K562 (cell line): ENCODE measurements around the gene EMX1. TPM values are rescaled to one million over a fixed set of nuclear protein-coding genes. Genes with fewer than 3 reads are reported as not detected.

Experiments
- ATAC-seq: fragments of 200-7000 bp; cut with Tn5 transposase; 3 replicates; pipeline ENCODE4 v1.9.1; 2020; ENCODE audit warnings: moderate library complexity
- BruUV-seq: library from RNA; stranded (reverse); fragments of 400-500 nt; replicated peaks from 2 replicates; lab custom pipeline; 2021; lab: Mats Ljungman, UMichigan
- CTCF ChIA-PET: fragments of 300-600 bp; formaldehyde crosslinking; extraction: SDS; loops from one replicate; lab custom pipeline; 2021; ENCODE audit warnings: low intra/inter-chr PET ratio; lab: Yijun Ruan, JAX
- POLR2A ChIA-PET: fragments of 300-600, 350-650 bp; sonication (Branson Sonifier 250); formaldehyde crosslinking; extraction: SDS; loops from one replicate; lab custom pipeline; 2021; ENCODE audit warnings: antibody characterized with exemption, inconsistent platforms; lab: Yijun Ruan, JAX
- DNase-seq, 4 experiments: peaks; one replicate each; pipeline versions ENCODE4 v3.0.0 to v3.0.0-alpha.2; 2011 to 2018; ENCODE audit warnings: low spot score in 3 of 4, mixed read lengths in 3 of 4; ENCODE audit errors: extremely low read depth in 1 of 4
- FAIRE-seq: peaks from 2 replicates; lab custom pipeline; 2011; peaks lifted over from hg19 to GRCh38; lab: Jason Lieb, UNC
- H2AFZ ChIP-seq: 2 replicates; pipeline ENCODE4 v1.6.0; 2011; ENCODE audit warnings: low read depth, low read length, control low read depth, inconsistent platforms
- H3K27ac ChIP-seq: fragments of 200-600 bp; 3 replicates; pipeline ENCODE4 v1.8.0; 2011; ENCODE audit warnings: low read depth, mild to moderate bottlenecking, control low read depth, inconsistent platforms, low read length, moderate library complexity, mixed read lengths; ENCODE audit errors: extremely low read depth
- H3K27me3 ChIP-seq, 2 experiments: fragments of 300-600 bp in 1 of 2; 2 replicates in 1 of 2; 3 replicates in 1 of 2; pipeline versions ENCODE4 v1.6.0 to v1.8.0; 2011; ENCODE audit warnings: inconsistent platforms in 2 of 2, low read length in 2 of 2, mild to moderate bottlenecking in 1 of 2, mixed read lengths in 1 of 2, moderate library complexity in 1 of 2; ENCODE audit not compliant: control insufficient read depth in 2 of 2, insufficient read depth in 2 of 2
- H3K36me3 ChIP-seq: fragments of 300-600 bp; 3 replicates; pipeline ENCODE4 v1.8.0; 2011; ENCODE audit warnings: mild to moderate bottlenecking, low read length, inconsistent platforms; ENCODE audit not compliant: control insufficient read depth, insufficient read depth
- H3K4me1 ChIP-seq, 2 experiments: fragments of 200-600 bp in 1 of 2; replicated peaks in 1 of 2; 2 replicates in 1 of 2; 3 replicates in 1 of 2; pipeline versions ENCODE4 v1.5.1 to v1.8.0; 2011; ENCODE audit warnings: inconsistent platforms in 2 of 2, low read length in 2 of 2, mild to moderate bottlenecking in 1 of 2, mixed read lengths in 1 of 2, moderate library complexity in 1 of 2; ENCODE audit not compliant: control insufficient read depth in 2 of 2, insufficient read depth in 2 of 2
- H3K4me2 ChIP-seq: 2 replicates; pipeline ENCODE4 v1.6.1; 2011; ENCODE audit warnings: low read length, control low read depth, inconsistent platforms, mixed read lengths; ENCODE audit not compliant: insufficient read depth
- H3K4me3 ChIP-seq: fragments of 200-600 bp; sonication (generic), shearing (Covaris generic); 2 replicates; pipeline ENCODE4 v1.5.1; 2016; ENCODE audit warnings: control low read depth, inconsistent platforms
- H3K79me2 ChIP-seq: fragments of 200-600 bp; 3 replicates; pipeline ENCODE4 v1.8.0; 2011; ENCODE audit warnings: low read length, inconsistent platforms; ENCODE audit not compliant: control insufficient read depth, insufficient read depth
- H3K9ac ChIP-seq, 2 experiments: 2 replicates each; pipeline versions ENCODE4 v1.6.0 to v1.6.1; 2011; ENCODE audit warnings: low read depth in 2 of 2, low read length in 2 of 2, control low read depth in 1 of 2, inconsistent platforms in 1 of 2, mild to moderate bottlenecking in 1 of 2, mixed read lengths in 1 of 2; ENCODE audit not compliant: insufficient read depth in 1 of 2
- H3K9me1 ChIP-seq: one replicate; pipeline ENCODE4 v1.6.0; 2011; ENCODE audit warnings: inconsistent platforms, mild to moderate bottlenecking, low read length, moderate library complexity; ENCODE audit not compliant: control insufficient read depth, insufficient read depth
- H3K9me3 ChIP-seq: replicated peaks from 2 replicates; pipeline ENCODE4 v1.5.1; 2011; ENCODE audit warnings: low read depth, low read length, inconsistent platforms; ENCODE audit not compliant: control insufficient read depth, insufficient read depth
- H4K20me1 ChIP-seq: replicated peaks from 2 replicates; pipeline ENCODE4 v1.6.1; 2011; ENCODE audit warnings: low read length, inconsistent platforms, mixed read lengths; ENCODE audit not compliant: control insufficient read depth, insufficient read depth
- ADNP ChIP-seq: fragments of 200-800 bp; sonication (Bioruptor generic); IDR thresholded peaks from 2 replicates; pipeline ENCODE4 v1.6.1; 2016; ENCODE audit warnings: missing genetic modification characterization, missing compliant biosample characterization
- ASH1L ChIP-seq: fragments of 450-650 bp; IDR thresholded peaks from 2 replicates; pipeline ENCODE4 v1.6.1; 2018; ENCODE audit warnings: borderline replicate concordance, mild to moderate bottlenecking, low read depth; ENCODE audit not compliant: partially characterized antibody
- CBX8 ChIP-seq: fragments of 200-600 bp; sonication (generic); IDR thresholded peaks from 2 replicates; pipeline ENCODE4 v1.6.1; 2012; ENCODE audit warnings: borderline replicate concordance, mixed run types, low read depth, mild to moderate bottlenecking, moderate library complexity, mixed read lengths, low read length, control low read depth, inconsistent platforms; ENCODE audit not compliant: poor library complexity, severe bottlenecking; ENCODE audit errors: extremely low read depth
- HDAC6 ChIP-seq: IDR thresholded peaks from 2 replicates; pipeline ENCODE4 v1.6.1; 2012; ENCODE audit warnings: low read depth, mild to moderate bottlenecking, control low read depth, inconsistent platforms, low read length, moderate library complexity
- RFX7 ChIP-seq: fragments of 250-450 bp; sonication (Bioruptor Pico); IDR thresholded peaks from 2 replicates; pipeline ENCODE4 v1.5.1; 2021; ENCODE audit warnings: mild to moderate bottlenecking
- XRCC5 ChIP-seq: fragments of 200-400 bp; formaldehyde crosslinking; IDR thresholded peaks from 2 replicates; pipeline ENCODE4 v1.6.1; 2017; ENCODE audit warnings: low read depth, mild to moderate bottlenecking, low read length
- ZBED1 ChIP-seq: IDR thresholded peaks from 2 replicates; pipeline ENCODE4 v1.6.1; 2014
- ZNF395 ChIP-seq: fragments of 200-800 bp; sonication (Bioruptor generic); IDR thresholded peaks from 2 replicates; pipeline ENCODE4 v1.6.1; 2017; ENCODE audit warnings: missing genetic modification characterization, missing compliant biosample characterization
- WGBS: fragments of 100-300 bp; shearing (Covaris generic); methylation state at CpG from one replicate; pipeline ENCODE4 v1.1.6; 2016; ENCODE audit warnings: low coverage, mixed read lengths; ENCODE audit not compliant: insufficient coverage; ENCODE audit errors: missing lambda C conversion rate; 5-methylcytosine and 5-hydroxymethylcytosine counted together
- in situ Hi-C: fragments of 300-500 bp; cut with MboI; formaldehyde crosslinking; loops from 4 replicates; pipeline ENCODE4 v1.15.0; 2018; ENCODE audit warnings: inconsistent platforms, mixed read lengths
- intact Hi-C: fragments of 100-400 bp; cut with micrococcal nuclease; formaldehyde crosslinking; loops from 2 replicates; pipeline ENCODE4 v1.14.2; 2022
- polyA plus RNA-seq, 8 experiments: library from polyadenylated mRNA; depleted of rRNA in 4 of 8; stranded (reverse) in 5 of 8; unstranded in 3 of 8; fragments of >200 nt; fragmentation: Nextera tagmentation in 2 of 8; fragmentation: Illumina TruSeq in 1 of 8; extraction: Ambion mirVana in 2 of 8; extraction: Trizol in 1 of 8; gene quantifications; 2 replicates each; pipeline versions ENCODE4 v1.2.1 to v1.2.3, GENCODE V29; 2011 to 2014; ENCODE audit warnings: inconsistent platforms in 1 of 8, missing spikeins in 1 of 8
- total RNA-seq, 7 experiments: library from RNA; depleted of rRNA in 6 of 7; stranded (reverse); fragments of >200 nt in 6 of 7; fragmentation: Illumina TruSeq in 2 of 7; extraction: Trizol in 2 of 7; gene quantifications; 2 replicates each; pipeline versions ENCODE4 v1.2.1 to v1.2.3, GENCODE V29; 2011 to 2021; ENCODE audit warnings: low replicate concordance in 1 of 7
- TF ChIP-seq, protein P1 (sequence below): fragments of 200-600 bp; sonication (generic); IDR thresholded peaks from one replicate; pipeline ENCODE4 v1.6.1; 2012; ENCODE audit warnings: mild to moderate bottlenecking, low read depth, low read length, inconsistent platforms

Gene EMX1
- total and polyA plus RNA-seq, 9 of the 15 experiments (the other 6 are each of a cell fraction or from before 2014, with no cell fraction given): 0.10 to 0.32 (median 0.21) TPM; not detected in 6

DNA sequence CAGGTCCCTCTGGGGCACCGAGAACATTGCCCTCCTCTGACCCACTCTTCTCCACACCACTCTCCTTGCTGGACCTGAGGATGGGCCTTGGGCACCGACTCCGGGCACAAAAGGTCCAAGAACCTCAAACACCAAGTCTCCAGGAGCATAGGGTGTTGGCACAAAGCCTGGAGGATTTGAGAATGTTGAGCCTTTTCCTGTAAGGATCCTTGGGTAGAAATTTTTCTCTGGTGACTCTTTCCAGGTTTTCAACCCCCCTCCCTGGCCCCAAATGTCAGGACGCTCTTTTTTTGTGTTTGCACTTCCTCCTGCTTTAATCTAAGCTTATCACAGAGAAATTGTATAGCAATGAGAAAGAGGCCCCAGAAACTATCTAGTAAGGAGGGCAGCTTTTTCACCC is 20.9 kb upstream of the EMX1 start:
- Histone ChIP-seq H3K4me2 (no peak overlapping the region), H2AFZ (no peak overlapping the region)
- TF ChIP-seq ASH1L (no peak), ADNP (tag) (no peak), CBX8 (no peak), ZNF395 (CRISPR knock-in tag) (no peak), ZBED1 (no peak), RFX7 (CRISPR knock-in tag) (no peak), XRCC5 (no peak), HDAC6 (no peak)
- TF ChIP-seq, protein P1, sequence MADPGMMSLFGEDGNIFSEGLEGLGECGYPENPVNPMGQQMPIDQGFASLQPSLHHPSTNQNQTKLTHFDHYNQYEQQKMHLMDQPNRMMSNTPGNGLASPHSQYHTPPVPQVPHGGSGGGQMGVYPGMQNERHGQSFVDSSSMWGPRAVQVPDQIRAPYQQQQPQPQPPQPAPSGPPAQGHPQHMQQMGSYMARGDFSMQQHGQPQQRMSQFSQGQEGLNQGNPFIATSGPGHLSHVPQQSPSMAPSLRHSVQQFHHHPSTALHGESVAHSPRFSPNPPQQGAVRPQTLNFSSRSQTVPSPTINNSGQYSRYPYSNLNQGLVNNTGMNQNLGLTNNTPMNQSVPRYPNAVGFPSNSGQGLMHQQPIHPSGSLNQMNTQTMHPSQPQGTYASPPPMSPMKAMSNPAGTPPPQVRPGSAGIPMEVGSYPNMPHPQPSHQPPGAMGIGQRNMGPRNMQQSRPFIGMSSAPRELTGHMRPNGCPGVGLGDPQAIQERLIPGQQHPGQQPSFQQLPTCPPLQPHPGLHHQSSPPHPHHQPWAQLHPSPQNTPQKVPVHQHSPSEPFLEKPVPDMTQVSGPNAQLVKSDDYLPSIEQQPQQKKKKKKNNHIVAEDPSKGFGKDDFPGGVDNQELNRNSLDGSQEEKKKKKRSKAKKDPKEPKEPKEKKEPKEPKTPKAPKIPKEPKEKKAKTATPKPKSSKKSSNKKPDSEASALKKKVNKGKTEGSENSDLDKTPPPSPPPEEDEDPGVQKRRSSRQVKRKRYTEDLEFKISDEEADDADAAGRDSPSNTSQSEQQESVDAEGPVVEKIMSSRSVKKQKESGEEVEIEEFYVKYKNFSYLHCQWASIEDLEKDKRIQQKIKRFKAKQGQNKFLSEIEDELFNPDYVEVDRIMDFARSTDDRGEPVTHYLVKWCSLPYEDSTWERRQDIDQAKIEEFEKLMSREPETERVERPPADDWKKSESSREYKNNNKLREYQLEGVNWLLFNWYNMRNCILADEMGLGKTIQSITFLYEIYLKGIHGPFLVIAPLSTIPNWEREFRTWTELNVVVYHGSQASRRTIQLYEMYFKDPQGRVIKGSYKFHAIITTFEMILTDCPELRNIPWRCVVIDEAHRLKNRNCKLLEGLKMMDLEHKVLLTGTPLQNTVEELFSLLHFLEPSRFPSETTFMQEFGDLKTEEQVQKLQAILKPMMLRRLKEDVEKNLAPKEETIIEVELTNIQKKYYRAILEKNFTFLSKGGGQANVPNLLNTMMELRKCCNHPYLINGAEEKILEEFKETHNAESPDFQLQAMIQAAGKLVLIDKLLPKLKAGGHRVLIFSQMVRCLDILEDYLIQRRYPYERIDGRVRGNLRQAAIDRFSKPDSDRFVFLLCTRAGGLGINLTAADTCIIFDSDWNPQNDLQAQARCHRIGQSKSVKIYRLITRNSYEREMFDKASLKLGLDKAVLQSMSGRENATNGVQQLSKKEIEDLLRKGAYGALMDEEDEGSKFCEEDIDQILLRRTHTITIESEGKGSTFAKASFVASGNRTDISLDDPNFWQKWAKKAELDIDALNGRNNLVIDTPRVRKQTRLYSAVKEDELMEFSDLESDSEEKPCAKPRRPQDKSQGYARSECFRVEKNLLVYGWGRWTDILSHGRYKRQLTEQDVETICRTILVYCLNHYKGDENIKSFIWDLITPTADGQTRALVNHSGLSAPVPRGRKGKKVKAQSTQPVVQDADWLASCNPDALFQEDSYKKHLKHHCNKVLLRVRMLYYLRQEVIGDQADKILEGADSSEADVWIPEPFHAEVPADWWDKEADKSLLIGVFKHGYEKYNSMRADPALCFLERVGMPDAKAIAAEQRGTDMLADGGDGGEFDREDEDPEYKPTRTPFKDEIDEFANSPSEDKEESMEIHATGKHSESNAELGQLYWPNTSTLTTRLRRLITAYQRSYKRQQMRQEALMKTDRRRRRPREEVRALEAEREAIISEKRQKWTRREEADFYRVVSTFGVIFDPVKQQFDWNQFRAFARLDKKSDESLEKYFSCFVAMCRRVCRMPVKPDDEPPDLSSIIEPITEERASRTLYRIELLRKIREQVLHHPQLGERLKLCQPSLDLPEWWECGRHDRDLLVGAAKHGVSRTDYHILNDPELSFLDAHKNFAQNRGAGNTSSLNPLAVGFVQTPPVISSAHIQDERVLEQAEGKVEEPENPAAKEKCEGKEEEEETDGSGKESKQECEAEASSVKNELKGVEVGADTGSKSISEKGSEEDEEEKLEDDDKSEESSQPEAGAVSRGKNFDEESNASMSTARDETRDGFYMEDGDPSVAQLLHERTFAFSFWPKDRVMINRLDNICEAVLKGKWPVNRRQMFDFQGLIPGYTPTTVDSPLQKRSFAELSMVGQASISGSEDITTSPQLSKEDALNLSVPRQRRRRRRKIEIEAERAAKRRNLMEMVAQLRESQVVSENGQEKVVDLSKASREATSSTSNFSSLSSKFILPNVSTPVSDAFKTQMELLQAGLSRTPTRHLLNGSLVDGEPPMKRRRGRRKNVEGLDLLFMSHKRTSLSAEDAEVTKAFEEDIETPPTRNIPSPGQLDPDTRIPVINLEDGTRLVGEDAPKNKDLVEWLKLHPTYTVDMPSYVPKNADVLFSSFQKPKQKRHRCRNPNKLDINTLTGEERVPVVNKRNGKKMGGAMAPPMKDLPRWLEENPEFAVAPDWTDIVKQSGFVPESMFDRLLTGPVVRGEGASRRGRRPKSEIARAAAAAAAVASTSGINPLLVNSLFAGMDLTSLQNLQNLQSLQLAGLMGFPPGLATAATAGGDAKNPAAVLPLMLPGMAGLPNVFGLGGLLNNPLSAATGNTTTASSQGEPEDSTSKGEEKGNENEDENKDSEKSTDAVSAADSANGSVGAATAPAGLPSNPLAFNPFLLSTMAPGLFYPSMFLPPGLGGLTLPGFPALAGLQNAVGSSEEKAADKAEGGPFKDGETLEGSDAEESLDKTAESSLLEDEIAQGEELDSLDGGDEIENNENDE: no peak
- TF ChIP-seq, all 486 proteins: peak for 0
- WGBS: 9% methylated on average over 4 of the region's 4 CpGs
- H3K4me3 ChIP-seq: no peak overlapping the region
- H3K9ac ChIP-seq: no peak overlapping the region
- POLR2A ChIA-PET: interaction anchor here (0.6 to 0.8 kb wide), 2 partner anchors 13 to 337 kb away, joined by 3 to 4 read pairs; partner anchors contain the start of gene PRADC1
- intact Hi-C loops (no loop called here), in situ Hi-C loops (no loop called here)
- no peak for ATAC-seq
- H3K9me1 ChIP-seq: no peaks in the 10 kb centered on the region
- DNase-seq: no peak
- peaks cover 4 to 45% of the 10 kb centered on the region in 2 experiments; a peak in 3 of 5 replicates for H3K27me3 ChIP-seq
- peaks cover 5 to 6% of the 10 kb centered on the region in 2 experiments; a peak in 3 of 5 replicates for H3K4me1 ChIP-seq
- no peak for FAIRE-seq
- H3K27ac ChIP-seq: no peak overlapping the region
- peaks cover 11% of the 10 kb centered on the region for H4K20me1 ChIP-seq
- peaks cover 10% of the 10 kb centered on the region; the same call in 1 of the 3 replicates for H3K36me3 ChIP-seq
- BruUV-seq: no TSS peak
- no peaks in the 10 kb centered on the region for H3K79me2 ChIP-seq
- no peaks in the 10 kb centered on the region for H3K9me3 ChIP-seq
- CTCF ChIA-PET: interaction anchor here (0.5 kb wide), 1 partner anchor 700 kb away, joined by 6 read pairs; no protein-coding TSS in a partner anchor
